MM.1S (cell line): Measurements from ENCODE around the gene CABP2.

Experiments used
- EZH2 ChIP-seq: fragments of 300-600 bp; sonication (generic); optimal IDR thresholded peaks from 2 replicates; pipeline ENCODE3; 2017; ENCODE audit warnings: low read depth, mild to moderate bottlenecking, antibody characterized with exemption, low read length, mixed read lengths
- EZH2phosphoT487 ChIP-seq: fragments of 300-600 bp; sonication (generic); IDR thresholded peaks from 2 replicates; pipeline ENCODE4 v1.6.1; 2018; ENCODE audit warnings: antibody characterized with exemption, low read length
- TF ChIP-seq, protein P1 (sequence below): fragments of 300-600 bp; sonication (generic); IDR thresholded peaks from 2 replicates; pipeline ENCODE4 v1.5.1; 2016; ENCODE audit warnings: antibody characterized with exemption, low read length, mixed read lengths

DNA sequence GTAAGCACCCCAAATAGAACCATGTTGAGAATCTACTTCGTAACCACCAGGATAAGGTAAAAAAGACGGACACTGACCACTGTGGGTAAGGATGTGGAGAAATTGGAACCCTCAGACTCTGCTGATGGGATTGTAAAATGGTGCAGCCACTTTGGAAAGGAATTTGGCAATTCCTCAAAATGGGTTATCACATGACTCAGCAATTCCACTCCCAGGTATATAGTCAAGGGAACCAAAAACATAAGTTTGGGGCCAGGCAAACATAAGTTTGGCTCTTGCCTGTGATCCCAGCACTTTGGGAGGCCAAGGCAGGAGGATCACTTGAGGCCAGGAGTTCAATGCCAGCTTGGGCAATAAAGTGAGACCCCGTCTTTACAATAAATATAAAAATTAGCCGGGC lies 5.1 kb upstream of the CABP2 start:
- TF ChIP-seq, protein P1, sequence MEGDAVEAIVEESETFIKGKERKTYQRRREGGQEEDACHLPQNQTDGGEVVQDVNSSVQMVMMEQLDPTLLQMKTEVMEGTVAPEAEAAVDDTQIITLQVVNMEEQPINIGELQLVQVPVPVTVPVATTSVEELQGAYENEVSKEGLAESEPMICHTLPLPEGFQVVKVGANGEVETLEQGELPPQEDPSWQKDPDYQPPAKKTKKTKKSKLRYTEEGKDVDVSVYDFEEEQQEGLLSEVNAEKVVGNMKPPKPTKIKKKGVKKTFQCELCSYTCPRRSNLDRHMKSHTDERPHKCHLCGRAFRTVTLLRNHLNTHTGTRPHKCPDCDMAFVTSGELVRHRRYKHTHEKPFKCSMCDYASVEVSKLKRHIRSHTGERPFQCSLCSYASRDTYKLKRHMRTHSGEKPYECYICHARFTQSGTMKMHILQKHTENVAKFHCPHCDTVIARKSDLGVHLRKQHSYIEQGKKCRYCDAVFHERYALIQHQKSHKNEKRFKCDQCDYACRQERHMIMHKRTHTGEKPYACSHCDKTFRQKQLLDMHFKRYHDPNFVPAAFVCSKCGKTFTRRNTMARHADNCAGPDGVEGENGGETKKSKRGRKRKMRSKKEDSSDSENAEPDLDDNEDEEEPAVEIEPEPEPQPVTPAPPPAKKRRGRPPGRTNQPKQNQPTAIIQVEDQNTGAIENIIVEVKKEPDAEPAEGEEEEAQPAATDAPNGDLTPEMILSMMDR = no peak
- no peak for TF ChIP-seq EZH2
- no peak for TF ChIP-seq EZH2phosphoT487
